CD14-positive monocyte (primary cell): Measurements from ENCODE around the gene OR2H2. TPM values are rescaled to one million over a fixed set of nuclear protein-coding genes. Genes with fewer than 3 reads are reported as not detected.

ENCODE experiments used
- DNase-seq, 3 donors: peaks; one replicate each; pipeline ENCODE4 v3.0.0-alpha.2; 2011 to 2022
- H2AFZ ChIP-seq: 2 replicates; pipeline ENCODE4 v1.6.0; 2012; ENCODE audit warnings: mild to moderate bottlenecking, low read depth, low read length, inconsistent platforms; ENCODE audit not compliant: insufficient read depth, poor library complexity, severe bottlenecking
- H3K27ac ChIP-seq, 2 donors: 1 replicate in 1 of 2; 2 replicates in 1 of 2; pipeline ENCODE4 v1.5.1; 2012 to 2013; ENCODE audit warnings: low read length in 2 of 2, control low read depth in 1 of 2, inconsistent platforms in 1 of 2, low read depth in 1 of 2, mild to moderate bottlenecking in 1 of 2
- H3K27me3 ChIP-seq, 2 donors: one replicate each; pipeline versions ENCODE4 v1.6.0 to v1.6.1; 2011 to 2013; ENCODE audit warnings: low read length in 2 of 2; ENCODE audit not compliant: control insufficient read depth in 2 of 2, insufficient read depth in 2 of 2
- H3K36me3 ChIP-seq, 2 donors: replicated peaks in 1 of 2; 1 replicate in 1 of 2; 2 replicates in 1 of 2; pipeline versions ENCODE4 v1.5.1 to v1.6.1; 2012 to 2013; ENCODE audit warnings: low read length in 2 of 2, control low read depth in 1 of 2, inconsistent platforms in 1 of 2, mild to moderate bottlenecking in 1 of 2; ENCODE audit not compliant: insufficient read depth in 2 of 2, control insufficient read depth in 1 of 2
- H3K4me1 ChIP-seq, 2 donors: 1 replicate in 1 of 2; 2 replicates in 1 of 2; pipeline versions ENCODE4 v1.5.1 to v1.6.1; 2012 to 2013; ENCODE audit warnings: low read length in 2 of 2, control low read depth in 1 of 2, inconsistent platforms in 1 of 2, mild to moderate bottlenecking in 1 of 2, moderate library complexity in 1 of 2; ENCODE audit not compliant: insufficient read depth in 2 of 2, control insufficient read depth in 1 of 2
- H3K4me2 ChIP-seq: replicated peaks from 2 replicates; pipeline ENCODE3; 2012; ENCODE audit warnings: low read length, moderate library complexity, mild to moderate bottlenecking; ENCODE audit not compliant: poor library complexity, severe bottlenecking; ENCODE audit errors: extremely low read depth
- H3K4me3 ChIP-seq, 3 experiments: fragments of 200-600 bp in 1 of 3; sonication (generic) in 1 of 3; replicated peaks in 1 of 3; 1 replicate in 2 of 3; 2 replicates in 1 of 3; pipeline ENCODE4 v1.5.1; 2011 to 2013; ENCODE audit warnings: low read length in 3 of 3, mild to moderate bottlenecking in 3 of 3, control low read depth in 2 of 3, low read depth in 2 of 3, inconsistent platforms in 1 of 3, moderate library complexity in 1 of 3
- H3K79me2 ChIP-seq: 2 replicates; pipeline ENCODE4 v1.6.0; 2012; ENCODE audit warnings: mild to moderate bottlenecking, control low read depth, inconsistent platforms, low read length, moderate library complexity; ENCODE audit not compliant: insufficient read depth
- H3K9ac ChIP-seq: 2 replicates; pipeline ENCODE4 v1.6.0; 2017; ENCODE audit warnings: low read length, mild to moderate bottlenecking; ENCODE audit not compliant: insufficient read depth, poor library complexity, severe bottlenecking
- H3K9me3 ChIP-seq, 2 donors: replicated peaks in 1 of 2; 1 replicate in 1 of 2; 2 replicates in 1 of 2; pipeline versions ENCODE4 v1.5.1 to v1.6.1; 2012 to 2013; ENCODE audit warnings: low read length in 2 of 2, control low read depth in 1 of 2; ENCODE audit not compliant: control insufficient read depth in 1 of 2, insufficient read depth in 1 of 2
- H4K20me1 ChIP-seq: 2 replicates; pipeline ENCODE4 v1.6.0; 2012; ENCODE audit warnings: mild to moderate bottlenecking, low read length, control low read depth, moderate library complexity; ENCODE audit not compliant: insufficient read depth
- H3K27ac Mint-ChIP-seq, 7 donors: one replicate each; pipeline ENCODE4 v1.8.0; 2020; ENCODE audit warnings: mild to moderate bottlenecking in 7 of 7, mixed read lengths in 7 of 7, moderate library complexity in 6 of 7, inconsistent platforms in 2 of 7
- H3K27me3 Mint-ChIP-seq, 3 donors: one replicate each; pipeline ENCODE4 v1.8.0; 2021 to 2022; ENCODE audit warnings: low read depth in 3 of 3, mild to moderate bottlenecking in 3 of 3, mixed read lengths in 3 of 3, moderate library complexity in 3 of 3, inconsistent platforms in 1 of 3
- H3K36me3 Mint-ChIP-seq, 2 donors: one replicate each; pipeline ENCODE4 v1.8.0; 2020; ENCODE audit warnings: mixed read lengths in 2 of 2, inconsistent platforms in 1 of 2, mild to moderate bottlenecking in 1 of 2
- H3K4me1 Mint-ChIP-seq: one replicate; pipeline ENCODE4 v1.8.0; 2020; ENCODE audit warnings: mild to moderate bottlenecking, mixed read lengths
- H3K4me3 Mint-ChIP-seq, 2 donors: one replicate each; pipeline ENCODE4 v1.8.0; 2020; ENCODE audit warnings: mild to moderate bottlenecking in 2 of 2, mixed read lengths in 2 of 2, moderate library complexity in 1 of 2
- H3K9me3 Mint-ChIP-seq, 7 donors: one replicate each; pipeline ENCODE4 v1.8.0; 2020 to 2022; ENCODE audit warnings: mixed read lengths in 7 of 7, mild to moderate bottlenecking in 6 of 7, moderate library complexity in 6 of 7, inconsistent platforms in 2 of 7
- WGBS: methylation state at CpG from one replicate; pipeline ENCODE4 v1.1.5; 2013; ENCODE audit warnings: missing lambda C conversion rate; ENCODE audit not compliant: insufficient coverage; 5-methylcytosine and 5-hydroxymethylcytosine counted together
- intact Hi-C, 2 donors: fragments of 100-400 bp; cut with micrococcal nuclease; formaldehyde crosslinking; loops; one replicate each; pipeline versions ENCODE4 v1.15.0 to v1.15.1; 2023
- polyA plus RNA-seq, 3 donors: library from polyadenylated mRNA; depleted of rRNA in 1 of 3; unstranded in 2 of 3; stranded (reverse) in 1 of 3; fragments of 300-500 nt in 2 of 3; fragments of >200 nt in 1 of 3; fragmentation: Illumina TruSeq in 2 of 3; gene quantifications; 1 replicate in 2 of 3; 2 replicates in 1 of 3; pipeline ENCODE4 v1.2.3, GENCODE V29; 2012 to 2021
- TF ChIP-seq, protein P1 (sequence below): fragments of 200-600 bp; IDR thresholded peaks from one replicate; pipeline ENCODE4 v1.8.0; 2022; ENCODE audit warnings: antibody characterized with exemption, mild to moderate bottlenecking

The OR2H2 gene
- polyA plus RNA-seq, 3 donors, result not detected

DNA sequence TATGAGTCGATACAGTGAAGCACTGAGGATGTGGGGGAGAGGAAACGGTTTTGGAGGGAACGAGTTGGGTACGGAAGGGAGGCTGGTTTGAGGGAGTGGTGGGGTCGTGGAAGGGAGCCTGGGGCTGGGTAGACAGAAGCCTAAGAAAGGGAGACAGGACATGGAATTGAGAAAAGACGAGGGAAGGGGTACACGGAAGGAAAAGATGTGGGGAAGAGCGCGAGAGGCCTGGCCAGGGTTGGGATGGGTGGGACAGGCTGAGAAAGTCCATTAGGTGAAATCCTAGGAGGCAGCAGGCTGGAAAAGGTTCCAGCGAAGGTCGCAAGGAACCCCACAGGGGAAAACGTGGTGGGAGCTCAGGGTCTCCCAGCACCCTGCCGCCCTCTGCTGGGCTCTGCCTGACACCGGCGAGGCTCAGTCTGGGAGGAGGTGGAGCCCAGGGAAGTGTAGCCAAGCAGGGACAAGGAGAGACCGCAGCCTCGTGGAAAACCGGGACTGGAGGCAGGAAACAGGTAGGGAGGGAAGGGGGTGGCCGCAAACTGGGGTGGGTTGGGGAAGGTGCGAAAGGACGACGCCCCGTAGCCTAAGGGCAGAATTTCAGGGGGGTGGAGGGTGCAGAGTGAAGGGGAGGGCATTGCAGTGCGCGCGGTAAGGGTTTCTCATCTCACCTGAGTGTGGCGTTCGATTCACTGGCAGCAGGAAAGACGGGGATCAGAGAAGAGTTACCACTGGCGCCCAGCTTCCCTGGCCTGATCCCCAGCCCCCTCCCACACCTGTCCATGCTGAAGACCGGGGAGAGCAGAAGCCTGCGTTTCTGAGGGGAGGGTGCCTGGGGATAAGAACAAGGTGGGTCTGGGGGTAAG, 43.7 kb downstream of the OR2H2 start:
- H3K4me3 Mint-ChIP-seq, result peak overlapping the region; percentile 87 to 97
- Histone ChIP-seq H3K9me3 (no peaks in the 10 kb centered on the region), H4K20me1 (peaks cover 49% of the 10 kb centered on the region), H3K36me3 (peaks cover 0 to 6% of the 10 kb centered on the region in 2 donors), H3K9ac (peak overlapping the region; percentile 48), H3K4me2 (peak overlapping the region; percentile 95), H3K27me3 (peaks cover 2 to 64% of the 10 kb centered on the region in 2 donors), H3K27ac (no peak overlapping the region), H3K4me1 (peaks cover 40 to 49% of the 10 kb centered on the region in 2 donors), H3K4me3 (peak overlapping the region; percentile 54 to 85 (median 63)), H2AFZ (peak overlapping the region; percentile 75), H3K79me2 (peaks cover 13% of the 10 kb centered on the region)
- under 1% methylated on average over 23 of the region's 32 CpGs for WGBS
- H3K36me3 Mint-ChIP-seq, result peaks cover 27 to 43% of the 10 kb centered on the region in 2 donors
- TF ChIP-seq, protein P1, sequence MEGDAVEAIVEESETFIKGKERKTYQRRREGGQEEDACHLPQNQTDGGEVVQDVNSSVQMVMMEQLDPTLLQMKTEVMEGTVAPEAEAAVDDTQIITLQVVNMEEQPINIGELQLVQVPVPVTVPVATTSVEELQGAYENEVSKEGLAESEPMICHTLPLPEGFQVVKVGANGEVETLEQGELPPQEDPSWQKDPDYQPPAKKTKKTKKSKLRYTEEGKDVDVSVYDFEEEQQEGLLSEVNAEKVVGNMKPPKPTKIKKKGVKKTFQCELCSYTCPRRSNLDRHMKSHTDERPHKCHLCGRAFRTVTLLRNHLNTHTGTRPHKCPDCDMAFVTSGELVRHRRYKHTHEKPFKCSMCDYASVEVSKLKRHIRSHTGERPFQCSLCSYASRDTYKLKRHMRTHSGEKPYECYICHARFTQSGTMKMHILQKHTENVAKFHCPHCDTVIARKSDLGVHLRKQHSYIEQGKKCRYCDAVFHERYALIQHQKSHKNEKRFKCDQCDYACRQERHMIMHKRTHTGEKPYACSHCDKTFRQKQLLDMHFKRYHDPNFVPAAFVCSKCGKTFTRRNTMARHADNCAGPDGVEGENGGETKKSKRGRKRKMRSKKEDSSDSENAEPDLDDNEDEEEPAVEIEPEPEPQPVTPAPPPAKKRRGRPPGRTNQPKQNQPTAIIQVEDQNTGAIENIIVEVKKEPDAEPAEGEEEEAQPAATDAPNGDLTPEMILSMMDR, result peak; percentile 72
- peaks cover 41 to 74% (median 57%) of the 10 kb centered on the region in 3 donors for H3K27me3 Mint-ChIP-seq
- H3K27ac Mint-ChIP-seq, result peak overlapping the region in 5 of 7 donors; percentile 8 to 76 (median 41)
- intact Hi-C loops, result no loop called here
- H3K9me3 Mint-ChIP-seq, result peaks cover 0 to 10% (median 1%) of the 10 kb centered on the region in 7 donors
- DNase-seq, result peak in 1 of 3 donors; percentile 42
- H3K4me1 Mint-ChIP-seq, result peaks cover 63% of the 10 kb centered on the region

DNA sequence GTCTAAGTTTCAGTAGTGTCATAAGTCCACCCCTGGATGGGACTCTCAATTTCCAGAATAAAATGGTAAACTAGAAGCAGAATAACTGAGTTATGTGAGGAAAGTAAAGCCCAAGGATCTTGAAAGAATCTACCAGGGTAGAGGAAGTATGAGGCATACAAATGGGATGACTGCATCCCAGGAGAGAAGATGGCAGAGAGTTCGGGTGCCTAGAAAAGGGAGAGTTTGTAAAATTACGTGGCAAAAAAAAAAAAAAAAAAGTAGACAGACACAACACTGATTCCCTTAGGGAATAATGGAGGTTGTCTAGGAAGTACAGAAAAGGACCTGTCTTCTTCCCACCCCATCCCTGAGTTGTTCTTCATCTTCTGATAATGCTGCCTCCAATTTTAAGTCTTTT, 44.6 kb downstream of the OR2H2 start:
- Mint-ChIP-seq H3K27ac (no peak overlapping the region), H3K4me1 (peaks cover 65% of the 10 kb centered on the region), H3K36me3 (peaks cover 21 to 34% of the 10 kb centered on the region in 2 donors), H3K27me3 (peaks cover 42 to 72% (median 53%) of the 10 kb centered on the region in 3 donors), H3K4me3 (peak overlapping the region in 1 of 2 donors; percentile 97), H3K9me3 (peaks cover 0 to 10% (median 1%) of the 10 kb centered on the region in 7 donors)
- no peak overlapping the region for H3K27ac ChIP-seq
- H3K9ac ChIP-seq, result no peak overlapping the region
- H3K9me3 ChIP-seq, result no peaks in the 10 kb centered on the region
- no peak for DNase-seq
- H3K4me1 ChIP-seq, result peaks cover 49 to 59% of the 10 kb centered on the region in 2 donors
- no peak overlapping the region for H3K4me2 ChIP-seq
- peaks cover 49% of the 10 kb centered on the region for H4K20me1 ChIP-seq
- TF ChIP-seq, protein P1, result no peak
- peaks cover 14% of the 10 kb centered on the region for H3K79me2 ChIP-seq
- H3K36me3 ChIP-seq, result no peaks in the 10 kb centered on the region
- no peak overlapping the region for H2AFZ ChIP-seq
- WGBS, result no CpG with 5 or more reads among the region's 2 CpGs
- intact Hi-C loops, result no loop called here
- H3K4me3 ChIP-seq, result peak overlapping the region in 1 of 3 experiments; percentile 85
- peaks cover 2 to 64% of the 10 kb centered on the region in 2 donors for H3K27me3 ChIP-seq
